Ovary (tissue), 9 donors: ENCODE data around the gene KLHL3. TPM values are rescaled to one million over a fixed set of nuclear protein-coding genes. Genes with fewer than 3 reads are reported as not detected.

Experiments
- DNase-seq, 5 donors: peaks; one replicate each; pipeline ENCODE4 v3.0.0-alpha.2; 2019 to 2020
- H3K27ac ChIP-seq, 2 donors: fragments of 200-600 bp; one replicate each; pipeline versions ENCODE4 v1.5.1 to v1.8.0; 2019 to 2022
- H3K27me3 ChIP-seq: fragments of 200-600 bp; one replicate; pipeline ENCODE4 v1.8.0; 2022
- H3K36me3 ChIP-seq: fragments of 200-600 bp; sonication (generic); one replicate; pipeline ENCODE4 v1.5.1; 2019
- H3K4me1 ChIP-seq: one replicate; pipeline ENCODE4 v1.8.1; 2013; ENCODE audit warnings: mild to moderate bottlenecking, moderate library complexity; ENCODE audit not compliant: insufficient read depth
- H3K4me3 ChIP-seq: fragments of 200-600 bp; sonication (generic); one replicate; pipeline ENCODE4 v1.5.1; 2017
- H3K9me3 ChIP-seq, 2 donors: fragments of 200-600 bp in 1 of 2; sonication (generic) in 1 of 2; one replicate each; pipeline versions ENCODE4 v1.5.1 to v1.8.1; 2013 to 2019; ENCODE audit warnings: mild to moderate bottlenecking in 1 of 2, moderate library complexity in 1 of 2
- CTCF ChIP-seq, 3 donors: fragments of 450-650 bp in 2 of 3; fragments of 200-600 bp in 1 of 3; IDR thresholded peaks; one replicate each; pipeline versions ENCODE4 v1.5.1 to v1.8.0; 2016 to 2022; ENCODE audit warnings: antibody characterized with exemption in 3 of 3, mild to moderate bottlenecking in 1 of 3
- EP300 ChIP-seq: sonication (generic); formaldehyde crosslinking; IDR thresholded peaks from one replicate; pipeline ENCODE4 v1.6.1; 2017; ENCODE audit warnings: antibody characterized with exemption
- POLR2A ChIP-seq: fragments of 450-650 bp; IDR thresholded peaks from one replicate; pipeline ENCODE4 v1.6.1; 2017; ENCODE audit warnings: antibody characterized with exemption, mild to moderate bottlenecking, moderate library complexity
- WGBS, 3 donors: extraction: QIAGEN DNeasy Blood & Tissue Kit in 1 of 3; methylation state at CpG; one replicate each; pipeline versions ENCODE4 v1.1.5 to v1.1.7; 2013 to 2017; 5-methylcytosine and 5-hydroxymethylcytosine counted together
- intact Hi-C, 4 donors: fragments of 100-400 bp; cut with DNase I; formaldehyde crosslinking; loops; one replicate each; pipeline versions ENCODE4 v1.11.0 to v1.15.1; 2022 to 2023
- polyA plus RNA-seq, 2 donors: library from polyadenylated mRNA; stranded (reverse); fragments of 200-250 nt in 1 of 2; fragments of 350-450 nt in 1 of 2; fragmentation: Illumina TruSeq in 1 of 2; extraction: RNeasy Lipid Tissue Mini Kit (QIAGEN cat#74804) in 1 of 2; gene quantifications; one replicate each; pipeline ENCODE4 v1.2.3, GENCODE V29; 2013 to 2014
- total RNA-seq, 7 donors: library from RNA; depleted of rRNA in 2 of 7; stranded (reverse); fragments of >200 nt in 2 of 7; fragmentation: NEBNext Ultra II Directional in 3 of 7; extraction: Animal tissue kit (Norgen Biotek cat#: 25700) in 3 of 7; gene quantifications; one replicate each; pipeline versions ENCODE4 v1.1.0 to v1.2.4, GENCODE V29; 2016 to 2023
- donor health status: DM: no; HTN: no; CAD: no; lungs with moderate emphysema.
- donor health status: DM: no; HTN: no; CAD: no.
- donor health status: Bipolar disorder and iron deficiency.
- donor health status: DM: yes; HTN: yes; CAD: no.
- donor health status: DM: no; HTN: no; CAD: no.
- donor health status: DM: yes; HTN: yes; CAD: no.

Gene KLHL3
- total and polyA plus RNA-seq, 9 donors: 2.9 to 15.7 (median 8.7) TPM

DNA sequence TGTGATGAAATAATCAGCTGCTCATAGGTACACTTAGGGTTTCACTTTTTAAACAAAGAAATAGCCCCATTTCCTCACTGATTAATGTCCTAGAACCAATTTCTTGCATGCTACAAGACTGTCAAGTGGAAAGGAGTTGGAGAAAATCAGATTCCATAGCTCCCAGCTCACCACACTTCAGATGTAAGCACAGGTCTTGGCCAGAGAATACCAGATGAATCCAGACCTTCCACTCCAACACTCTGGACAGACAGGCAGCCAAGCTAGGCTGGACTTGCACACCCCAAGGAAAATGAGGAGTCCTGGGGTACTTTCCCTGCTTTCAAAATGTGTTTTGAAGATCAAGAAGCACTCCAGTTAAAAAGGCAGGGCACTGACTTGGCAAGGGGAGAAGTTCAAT is 68.5 kb downstream of the KLHL3 start:
- intact Hi-C loops: no loop called here
- H3K4me3 ChIP-seq: no peak overlapping the region
- H3K9me3 ChIP-seq: no peaks in the 10 kb centered on the region
- H3K27ac ChIP-seq: peak overlapping the region in 1 of 2 donors; percentile 43
- H3K4me1 ChIP-seq: peaks cover 10% of the 10 kb centered on the region
- no peak for DNase-seq
- H3K36me3 ChIP-seq: no peaks in the 10 kb centered on the region
- H3K27me3 ChIP-seq: no peaks in the 10 kb centered on the region
- TF ChIP-seq CTCF (IDR thresholded peaks at IDR 0.05): no peak
- no peak for TF ChIP-seq EP300
- no peak for TF ChIP-seq POLR2A

- Histone ChIP-seq H3K4me3 (no peak overlapping the region), H3K27ac (peak overlapping the region in 1 of 2 donors; percentile 43), H3K9me3 (no peaks in the 10 kb centered on the region), H3K27me3 (no peaks in the 10 kb centered on the region), H3K36me3 (no peaks in the 10 kb centered on the region), H3K4me1 (peaks cover 10% of the 10 kb centered on the region)
- WGBS, 3 donors: 21 to 40% (median 25%) methylated on average over 2 of the region's 2 CpGs
- TF ChIP-seq POLR2A: no peak
- no peak for TF ChIP-seq EP300
- no peak for TF ChIP-seq CTCF (IDR thresholded peaks at IDR 0.05)
- no peak for DNase-seq
- intact Hi-C loops: no loop called here
Observed at GRCh38 chr5:137666901-137667300, 69.0 kb downstream of the KLHL3 start.

DNA sequence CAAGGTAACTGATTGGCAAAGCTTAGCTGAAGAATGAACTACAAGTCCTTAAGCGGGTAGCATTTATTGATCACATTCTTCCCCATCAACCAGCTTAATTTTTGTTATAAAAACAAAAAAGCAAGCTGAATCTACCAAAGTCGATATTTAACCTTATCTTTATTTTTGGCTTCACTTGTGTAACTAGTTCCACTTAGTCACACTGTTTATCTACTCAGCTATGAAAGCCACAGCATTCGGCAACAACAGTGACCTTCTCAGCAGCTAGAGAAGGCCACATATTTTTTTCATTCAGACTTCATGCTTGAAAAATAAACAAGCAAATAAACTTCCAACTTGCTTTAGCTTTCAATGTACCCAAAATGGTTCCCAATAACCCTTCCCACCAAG is 69.4 kb downstream of the KLHL3 start:
- H3K4me1 ChIP-seq: peaks cover 10% of the 10 kb centered on the region
- no peak overlapping the region for H3K4me3 ChIP-seq
- H3K27ac ChIP-seq: peak overlapping the region in 1 of 2 donors; percentile 43
- intact Hi-C loops: no loop called here
- TF ChIP-seq EP300: no peak
- no peaks in the 10 kb centered on the region for H3K9me3 ChIP-seq
- H3K36me3 ChIP-seq: no peaks in the 10 kb centered on the region
- DNase-seq: no peak
- 23 to 28% (median 23%) methylated on average over 3 of the region's 3 CpGs for WGBS, 3 donors
- H3K27me3 ChIP-seq: no peaks in the 10 kb centered on the region

DNA sequence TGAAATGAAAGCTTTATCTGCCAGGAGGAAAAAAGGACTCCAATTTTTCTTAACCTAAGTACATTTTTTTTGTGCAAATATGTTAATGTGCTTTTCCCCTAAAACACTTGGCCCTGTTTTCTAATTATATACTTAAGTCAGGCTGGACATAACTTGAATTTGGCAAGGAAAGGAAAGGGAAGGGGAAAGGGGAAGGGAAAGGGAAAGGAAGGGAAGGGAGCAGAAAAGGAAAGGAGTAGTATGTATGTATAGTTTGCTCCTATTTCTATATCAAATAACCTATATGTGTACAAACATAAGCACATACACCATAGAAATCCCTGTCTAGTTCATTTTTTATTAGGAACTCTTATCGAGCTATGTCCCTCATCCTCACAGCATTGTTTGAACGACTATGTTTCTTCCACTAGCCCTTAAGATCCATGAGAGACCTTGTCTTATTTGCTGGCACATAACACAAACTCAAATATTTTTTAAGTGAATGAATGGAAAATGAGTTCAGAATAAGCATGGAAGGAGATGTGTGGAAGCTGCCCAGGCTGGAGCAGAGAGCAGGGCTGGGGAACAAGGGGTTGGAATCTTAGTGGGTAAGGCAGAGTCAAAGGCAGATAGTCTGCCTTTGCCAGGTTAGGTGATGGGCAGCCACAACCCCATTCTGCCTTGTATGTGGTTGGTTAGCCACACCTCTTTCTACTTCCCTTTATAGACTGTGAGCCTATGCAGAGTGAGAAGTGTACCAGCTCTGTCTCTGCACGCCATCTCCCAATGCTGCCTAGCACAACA is 70.0 kb downstream of the KLHL3 start:
- H3K27me3 ChIP-seq: no peaks in the 10 kb centered on the region
- peaks cover 10% of the 10 kb centered on the region for H3K4me1 ChIP-seq
- intact Hi-C loops: loop anchor here in 1 of 4 donors (2.0 kb wide), 1 partner anchor 75 kb away; no protein-coding TSS in a partner anchor
- no peaks in the 10 kb centered on the region for H3K36me3 ChIP-seq
- H3K4me3 ChIP-seq: no peak overlapping the region
- H3K27ac ChIP-seq: peak overlapping the region in 1 of 2 donors; percentile 43
- TF ChIP-seq POLR2A: no peak
- no peak for TF ChIP-seq EP300
- no peak for TF ChIP-seq CTCF (IDR thresholded peaks at IDR 0.05)
- no peak for DNase-seq
- H3K9me3 ChIP-seq: no peaks in the 10 kb centered on the region
- WGBS, 3 donors: 45 to 60% (median 58%) methylated on average over 3 of the region's 3 CpGs

DNA sequence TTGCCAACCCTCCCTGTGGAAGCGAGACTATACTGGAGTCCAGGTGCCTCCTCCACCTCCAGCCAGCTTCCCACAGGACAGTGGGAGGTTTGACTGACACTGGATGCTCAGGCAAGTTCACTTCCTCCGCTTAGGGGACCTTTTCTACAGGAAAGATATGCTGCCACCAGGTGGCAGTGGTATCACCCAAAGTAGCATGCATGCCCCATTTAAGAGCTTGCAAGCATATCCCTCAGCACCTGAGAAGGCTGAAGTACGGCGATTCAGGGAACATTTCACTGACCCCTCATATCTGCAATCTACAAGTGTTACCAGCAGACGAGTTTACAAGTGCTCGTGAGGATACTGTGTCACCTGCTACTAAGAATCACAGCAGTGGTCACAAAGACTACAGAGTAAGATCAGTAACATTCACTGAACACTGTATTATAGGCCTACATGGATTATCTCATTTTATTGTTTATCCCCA is 75.5 kb downstream of the KLHL3 start:
- WGBS, 3 donors: 16 to 26% (median 20%) methylated on average over 6 of the region's 6 CpGs
- Histone ChIP-seq H3K4me3 (no peak overlapping the region), H3K27me3 (no peaks in the 10 kb centered on the region), H3K36me3 (no peaks in the 10 kb centered on the region), H3K4me1 (no peaks in the 10 kb centered on the region), H3K9me3 (no peaks in the 10 kb centered on the region), H3K27ac (no peak overlapping the region)
- TF ChIP-seq EP300: no peak
- TF ChIP-seq CTCF (IDR thresholded peaks at IDR 0.05): peak; percentile 26 to 64 (median 55)
- DNase-seq: peak; percentile 52 to 74 (median 62)
- intact Hi-C loops: loop anchor here in 1 of 4 donors (5.0 kb wide), 1 partner anchor 82 kb away; no protein-coding TSS in a partner anchor
